Measurements from ENCODE around the gene TRPM3.

The TRPM3 gene

DNA sequence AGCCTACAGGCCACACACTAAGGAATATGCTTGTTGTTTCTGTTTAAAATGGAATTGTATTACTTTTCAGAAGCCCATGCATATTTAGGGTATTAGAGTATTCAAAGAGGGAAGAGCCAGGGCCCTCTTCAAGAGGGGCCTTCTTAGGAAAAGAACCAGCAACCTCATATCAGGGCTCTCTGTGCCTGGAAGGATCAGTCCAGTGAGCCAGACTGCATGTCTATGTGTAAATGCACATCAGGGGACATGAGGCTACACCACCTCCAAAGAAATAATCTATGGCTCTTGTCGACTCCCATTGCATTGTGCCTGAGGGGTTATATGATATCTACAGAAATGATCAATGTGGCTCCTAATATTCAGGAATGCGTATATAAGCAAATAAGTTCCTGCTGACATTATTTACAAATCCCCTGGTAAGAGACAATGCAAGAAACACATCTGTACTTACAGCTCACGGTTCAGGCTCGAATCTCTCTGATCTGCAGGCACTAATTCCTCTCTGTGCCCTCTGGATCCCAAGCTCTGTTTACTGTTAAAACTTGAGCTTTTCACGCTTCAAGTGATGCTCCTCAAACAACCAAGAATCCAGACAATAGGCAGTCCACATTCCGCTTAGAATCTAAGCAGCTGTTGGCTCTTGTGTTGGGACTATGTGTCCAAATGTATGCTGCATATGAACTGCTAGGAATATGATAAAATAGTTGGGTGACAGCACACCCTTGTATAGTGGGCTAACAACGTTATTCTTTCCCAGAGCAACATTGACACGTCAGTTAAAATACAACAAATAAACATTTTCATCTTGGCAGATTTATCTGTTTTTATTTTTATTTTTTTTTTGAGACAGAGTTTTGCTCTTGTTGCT, 556.7 kb downstream of the TRPM3 start:
- in situ Hi-C loops (cut with MboI; ENCODE audit: low sequenced_read_pairs): no loop called here

GRCh38 chr9:70563431-70564204, 557.8 kb downstream of the TRPM3 start:
- in situ Hi-C loops (cut with MboI; ENCODE audit: low sequenced_read_pairs): no loop called here

DNA sequence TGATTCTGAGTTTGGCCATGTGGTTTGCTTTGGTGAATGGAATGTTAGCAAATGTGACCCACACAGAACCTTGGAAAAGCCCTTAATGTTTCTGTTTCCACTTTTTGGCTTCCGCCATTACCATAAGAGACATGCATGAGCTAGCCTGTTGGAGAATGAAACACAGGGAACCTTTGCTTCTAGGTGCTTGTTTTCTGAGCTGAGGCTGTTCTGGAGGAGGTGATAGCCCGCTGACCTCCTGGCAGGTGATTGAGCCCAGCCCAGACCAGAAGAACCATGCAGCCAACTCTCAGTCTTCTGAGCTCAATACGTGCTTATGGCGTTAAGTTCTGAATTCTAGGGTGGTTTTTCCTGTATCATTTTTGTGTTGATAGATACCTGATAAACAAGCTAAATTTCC, 558.4 kb downstream of the TRPM3 start:
- in situ Hi-C loops (cut with MboI; ENCODE audit: low sequenced_read_pairs): no loop called here

DNA sequence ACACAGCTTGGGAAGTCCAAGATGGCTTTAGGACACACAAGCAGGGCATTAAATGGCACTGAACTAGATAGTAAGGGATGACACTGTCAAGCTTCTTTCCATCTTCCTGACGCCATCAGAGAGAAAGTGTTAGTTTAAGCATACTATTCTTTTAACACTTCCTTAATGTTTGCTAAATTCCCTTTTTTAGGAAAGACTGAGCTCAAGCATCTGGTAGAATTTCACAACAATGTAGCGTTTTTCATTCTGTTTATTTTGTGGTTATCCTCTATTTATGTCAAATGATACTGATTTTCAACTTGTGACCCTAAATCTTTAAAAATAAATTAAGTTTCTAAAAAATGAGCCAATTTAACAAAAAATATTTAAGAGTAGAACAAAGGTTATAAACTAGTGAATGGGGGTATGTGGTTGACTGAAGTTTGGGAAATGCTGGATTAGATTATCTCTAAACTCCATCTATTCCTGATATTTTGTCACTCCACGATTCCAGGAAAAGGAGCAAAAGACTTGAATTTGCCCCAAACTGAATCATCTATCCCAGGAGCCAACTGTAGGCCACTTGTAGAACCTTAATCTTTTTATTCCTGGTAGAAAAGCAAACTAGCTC, 559.5 kb downstream of the TRPM3 start:
- in situ Hi-C loops (cut with MboI; ENCODE audit: low sequenced_read_pairs): no loop called here

DNA sequence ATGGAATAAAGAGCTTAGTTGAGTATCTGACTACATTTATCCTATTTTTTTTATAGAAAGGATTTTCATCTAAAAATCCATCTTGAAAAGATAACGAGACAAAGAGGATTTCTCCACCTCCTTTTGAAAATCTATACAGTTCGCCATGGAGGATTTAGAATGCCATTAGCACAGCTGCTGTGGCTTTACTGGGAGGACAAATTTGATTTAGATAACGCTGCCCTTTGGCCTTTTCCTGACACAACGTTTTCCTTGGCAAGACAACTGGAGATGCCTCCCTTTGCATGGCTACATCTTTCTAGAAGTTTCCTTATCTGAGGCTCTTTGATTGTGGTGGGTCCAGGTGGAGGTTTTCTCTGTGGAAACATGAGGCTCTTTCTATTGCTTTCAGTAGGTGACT, 560.3 kb downstream of the TRPM3 start:
- in situ Hi-C loops (cut with MboI; ENCODE audit: low sequenced_read_pairs): no loop called here

- in situ Hi-C loops (cut with MboI; ENCODE audit: low sequenced_read_pairs): no loop called here
Measured at GRCh38 chr9:70559102-70559501, 562.3 kb downstream of the TRPM3 start.

- in situ Hi-C loops (cut with MboI; ENCODE audit: low sequenced_read_pairs): no loop called here
Measured at GRCh38 chr9:70557661-70558369, 563.6 kb downstream of the TRPM3 start.

GRCh38 chr9:70556771-70557170, 564.6 kb downstream of the TRPM3 start:
- in situ Hi-C loops (cut with MboI; ENCODE audit: low sequenced_read_pairs): no loop called here

DNA sequence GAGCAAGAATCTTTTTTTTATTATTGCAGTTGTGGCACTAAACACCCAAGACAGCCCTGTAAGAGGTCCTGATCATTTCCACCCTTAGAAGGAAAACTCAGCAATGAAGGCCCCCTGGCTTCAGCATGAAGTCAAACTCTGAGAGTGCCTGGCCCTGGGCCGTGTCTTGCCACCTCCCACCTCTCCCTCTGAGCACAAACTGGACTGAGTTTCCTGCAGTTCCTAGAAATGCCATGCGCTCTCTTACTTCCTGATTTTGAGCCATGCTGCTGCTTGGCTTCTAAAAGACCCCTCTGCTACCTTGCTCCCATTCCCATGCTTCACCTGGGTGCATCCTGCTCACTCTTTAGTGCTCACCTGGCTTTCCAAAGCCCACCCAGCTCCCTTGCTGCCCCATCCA, 566.5 kb downstream of the TRPM3 start:
- in situ Hi-C loops (cut with MboI; ENCODE audit: low sequenced_read_pairs): no loop called here

GRCh38 chr9:70553707-70554673, 567.4 kb downstream of the TRPM3 start:
- in situ Hi-C loops (cut with MboI; ENCODE audit: low sequenced_read_pairs): no loop called here

- in situ Hi-C loops (cut with MboI; ENCODE audit: low sequenced_read_pairs): no loop called here
Measured at GRCh38 chr9:70552561-70552960, 568.9 kb downstream of the TRPM3 start.

GRCh38 chr9:70551801-70552200, 569.6 kb downstream of the TRPM3 start:
- in situ Hi-C loops (cut with MboI; ENCODE audit: low sequenced_read_pairs): no loop called here

- in situ Hi-C loops (cut with MboI; ENCODE audit: low sequenced_read_pairs): no loop called here
Measured at GRCh38 chr9:70551396-70551795, 570.0 kb downstream of the TRPM3 start.

GRCh38 chr9:70549926-70550325, 571.5 kb downstream of the TRPM3 start:
- in situ Hi-C loops (cut with MboI; ENCODE audit: low sequenced_read_pairs): no loop called here

GRCh38 chr9:70542311-70542931, 579.0 kb downstream of the TRPM3 start:
- in situ Hi-C loops (cut with MboI; ENCODE audit: low sequenced_read_pairs): no loop called here

DNA sequence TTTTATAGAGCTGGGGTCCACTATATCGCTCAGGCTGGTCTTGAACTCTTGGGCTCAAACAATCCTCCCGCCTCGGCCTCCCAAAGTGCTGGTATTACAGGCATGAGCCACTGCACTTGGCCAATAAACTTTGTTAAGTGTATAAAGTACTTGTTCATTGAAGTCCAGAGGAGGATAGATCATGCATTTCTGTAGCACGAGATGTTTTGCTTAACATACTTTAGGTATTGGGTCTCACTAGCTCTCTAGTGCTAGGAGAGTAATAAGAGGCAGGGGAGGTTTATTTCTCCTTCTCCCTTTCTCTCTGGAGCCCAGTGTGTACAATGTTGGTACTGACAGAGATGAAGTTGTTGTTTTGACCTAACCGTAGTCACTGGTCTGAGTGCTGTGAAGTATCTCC, 581.4 kb downstream of the TRPM3 start:
- in situ Hi-C loops (cut with MboI; ENCODE audit: low sequenced_read_pairs): no loop called here

GRCh38 chr9:70539526-70539925, 581.9 kb downstream of the TRPM3 start:
- in situ Hi-C loops (cut with MboI; ENCODE audit: low sequenced_read_pairs): no loop called here

GRCh38 chr9:70539001-70539400, 582.4 kb downstream of the TRPM3 start:
- in situ Hi-C loops (cut with MboI; ENCODE audit: low sequenced_read_pairs): no loop called here

DNA sequence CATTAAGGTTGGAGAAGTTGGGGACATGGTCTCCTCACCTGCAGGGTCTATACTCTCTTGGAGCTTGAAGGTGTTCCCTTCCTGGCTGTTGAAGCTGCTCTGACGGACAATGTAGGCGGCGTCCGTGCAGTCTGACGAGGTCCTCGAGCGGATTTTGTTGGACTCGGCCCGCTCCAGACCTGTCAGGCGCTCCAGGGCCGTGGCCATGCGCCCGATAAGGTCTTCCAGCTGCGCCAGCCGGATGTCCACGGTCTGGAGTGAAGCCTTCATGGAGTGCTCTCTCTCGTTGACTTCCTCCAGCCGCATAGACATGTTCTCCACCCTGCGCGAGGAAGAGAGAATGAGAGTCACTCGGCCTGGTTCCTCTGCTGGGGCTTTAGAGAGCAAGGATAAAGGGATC, 584.3 kb downstream of the TRPM3 start:
- in situ Hi-C loops (cut with MboI; ENCODE audit: low sequenced_read_pairs): no loop called here

Data from hTERT RPE-1 (cell line).